Spleen (tissue), 11 donors: ENCODE results near the gene TGFBI. TPM values are rescaled to one million over a fixed set of nuclear protein-coding genes. Genes with fewer than 3 reads are reported as not detected.
A peak's percentile ranks its signal among the peaks of the same experiment; 100 is the strongest.

Source experiments
- DNase-seq: peaks from one replicate; pipeline ENCODE4 v3.0.0-alpha.2; 2020
- H3K27ac ChIP-seq, 8 donors: fragments of 200-600 bp; sonication (generic) in 7 of 8; 1 replicate in 4 of 8; 2 replicates in 4 of 8; pipeline versions ENCODE4 v1.5.0 to v1.8.0; 2016 to 2021; ENCODE audit warnings: inconsistent platforms in 4 of 8, mild to moderate bottlenecking in 4 of 8, moderate library complexity in 1 of 8
- H3K27me3 ChIP-seq, 7 donors: fragments of 200-600 bp; sonication (generic) in 6 of 7; replicated peaks in 1 of 7; 1 replicate in 4 of 7; 2 replicates in 3 of 7; pipeline versions ENCODE4 v1.5.0 to v1.8.0; 2016 to 2021; ENCODE audit warnings: inconsistent platforms in 3 of 7, mild to moderate bottlenecking in 1 of 7
- H3K36me3 ChIP-seq, 6 donors: fragments of 200-600 bp; sonication (generic) in 5 of 6; 1 replicate in 4 of 6; 2 replicates in 2 of 6; pipeline versions ENCODE4 v1.5.0 to v1.8.0; 2016 to 2021; ENCODE audit warnings: inconsistent platforms in 2 of 6
- H3K4me1 ChIP-seq, 6 donors: fragments of 200-600 bp; sonication (generic) in 5 of 6; 1 replicate in 3 of 6; 2 replicates in 3 of 6; pipeline versions ENCODE4 v1.5.0 to v1.8.0; 2016 to 2021; ENCODE audit warnings: inconsistent platforms in 3 of 6
- H3K4me3 ChIP-seq, 8 donors: fragments of 200-600 bp; sonication (generic) in 7 of 8; 1 replicate in 4 of 8; 2 replicates in 4 of 8; pipeline versions ENCODE4 v1.5.0 to v1.8.0; 2016 to 2021; ENCODE audit warnings: inconsistent platforms in 4 of 8, mild to moderate bottlenecking in 4 of 8, moderate library complexity in 2 of 8
- H3K9me3 ChIP-seq, 8 donors: fragments of 200-600 bp; sonication (generic) in 7 of 8; 1 replicate in 4 of 8; 2 replicates in 4 of 8; pipeline versions ENCODE4 v1.5.0 to v1.8.0; 2016 to 2021; ENCODE audit warnings: inconsistent platforms in 4 of 8
- POLR2A ChIP-seq, 3 donors: fragments of 450-650 bp; IDR thresholded peaks; one replicate each; pipeline ENCODE4 v1.5.1; 2017; ENCODE audit warnings: antibody characterized with exemption in 3 of 3, mild to moderate bottlenecking in 1 of 3
- POLR2AphosphoS5 ChIP-seq, 3 donors: sonication (generic); formaldehyde crosslinking; IDR thresholded peaks; one replicate each; pipeline ENCODE4 v1.5.1; 2017; ENCODE audit warnings: antibody characterized with exemption in 3 of 3
- WGBS, 5 donors: extraction: QIAGEN DNeasy Blood & Tissue Kit in 3 of 5; methylation state at CpG; one replicate each; pipeline versions ENCODE4 v1.1.5 to v1.1.7; 2013 to 2018; 5-methylcytosine and 5-hydroxymethylcytosine counted together
- intact Hi-C: fragments of 100-400 bp; cut with DNase I; formaldehyde crosslinking; loops from one replicate; pipeline ENCODE4 v1.15.0; 2023; ENCODE audit warnings: low total_unique reads
- polyA plus RNA-seq, 3 donors: library from polyadenylated mRNA; stranded (reverse); fragments of 200-250 nt; gene quantifications; one replicate each; pipeline ENCODE4 v1.2.1, GENCODE V29; 2013
- total RNA-seq, 7 donors: library from RNA; depleted of rRNA in 3 of 7; stranded (reverse); fragments of >200 nt in 3 of 7; fragmentation: NEBNext Ultra II Directional in 4 of 7; extraction: Animal tissue kit (Norgen Biotek cat#: 25700) in 4 of 7; gene quantifications; one replicate each; pipeline versions ENCODE4 v1.1.0 to v1.2.1, GENCODE V29; 2016 to 2021
- TF ChIP-seq, protein P1 (sequence below), 11 experiments: fragments of 200-600 bp in 7 of 11; fragments of 450-650 bp in 4 of 11; sonication (generic) in 4 of 11; IDR thresholded peaks in 8 of 11; conservative IDR thresholded peaks in 3 of 11; 1 replicate in 7 of 11; 2 replicates in 4 of 11; pipeline versions ENCODE4 v1.4.0 to v1.8.0; 2016 to 2021; ENCODE audit warnings: antibody characterized with exemption in 11 of 11, inconsistent platforms in 4 of 11, mild to moderate bottlenecking in 1 of 11
- donor health status: healthy with polysubstance abuse.
- donor health status: DM: no; HTN: no; CAD: no; lungs with moderate emphysema.
- donor health status: DM: no; HTN: no; CAD: no.
- donor health status: Bipolar disorder and iron deficiency.
- donor health status: healthy.
- donor health status: DM: no; HTN: no; CAD: no.
- donor health status: DM: yes; HTN: yes; CAD: no.

The TGFBI gene
- total and polyA plus RNA-seq, 10 donors = 31.0 to 214 (median 149) TPM

GRCh38 chr5:136061630-136062365 lies 33.0 kb downstream of the TGFBI start:
- H3K27ac ChIP-seq = no peak overlapping the region
- no peaks in the 10 kb centered on the region for H3K27me3 ChIP-seq
- peaks cover 0 to 60% (median 7%) of the 10 kb centered on the region in 6 donors for H3K36me3 ChIP-seq
- intact Hi-C loops = no loop called here
- TF ChIP-seq, protein P1, sequence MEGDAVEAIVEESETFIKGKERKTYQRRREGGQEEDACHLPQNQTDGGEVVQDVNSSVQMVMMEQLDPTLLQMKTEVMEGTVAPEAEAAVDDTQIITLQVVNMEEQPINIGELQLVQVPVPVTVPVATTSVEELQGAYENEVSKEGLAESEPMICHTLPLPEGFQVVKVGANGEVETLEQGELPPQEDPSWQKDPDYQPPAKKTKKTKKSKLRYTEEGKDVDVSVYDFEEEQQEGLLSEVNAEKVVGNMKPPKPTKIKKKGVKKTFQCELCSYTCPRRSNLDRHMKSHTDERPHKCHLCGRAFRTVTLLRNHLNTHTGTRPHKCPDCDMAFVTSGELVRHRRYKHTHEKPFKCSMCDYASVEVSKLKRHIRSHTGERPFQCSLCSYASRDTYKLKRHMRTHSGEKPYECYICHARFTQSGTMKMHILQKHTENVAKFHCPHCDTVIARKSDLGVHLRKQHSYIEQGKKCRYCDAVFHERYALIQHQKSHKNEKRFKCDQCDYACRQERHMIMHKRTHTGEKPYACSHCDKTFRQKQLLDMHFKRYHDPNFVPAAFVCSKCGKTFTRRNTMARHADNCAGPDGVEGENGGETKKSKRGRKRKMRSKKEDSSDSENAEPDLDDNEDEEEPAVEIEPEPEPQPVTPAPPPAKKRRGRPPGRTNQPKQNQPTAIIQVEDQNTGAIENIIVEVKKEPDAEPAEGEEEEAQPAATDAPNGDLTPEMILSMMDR (IDR thresholded peaks at IDR 0.05 in 8 of 11, conservative IDR thresholded peaks at IDR 0.05 in 3 of 11) = no peak
- no peak for TF ChIP-seq POLR2A (IDR thresholded peaks at IDR 0.05)
- no peak for TF ChIP-seq POLR2AphosphoS5 (IDR thresholded peaks at IDR 0.05)
- 86 to 94% (median 91%) methylated on average over 5 to 6 of the region's 6 CpGs for WGBS, 5 donors
- no peak for DNase-seq
- no peak overlapping the region for H3K4me3 ChIP-seq
- peaks cover 0 to 11% (median 5%) of the 10 kb centered on the region in 6 donors for H3K4me1 ChIP-seq
- H3K9me3 ChIP-seq = no peaks in the 10 kb centered on the region

- Histone ChIP-seq H3K27me3 (no peaks in the 10 kb centered on the region), H3K27ac (no peak overlapping the region), H3K9me3 (no peaks in the 10 kb centered on the region), H3K4me3 (no peak overlapping the region), H3K36me3 (peaks cover 0 to 56% (median 7%) of the 10 kb centered on the region in 6 donors), H3K4me1 (peaks cover 0 to 9% (median 3%) of the 10 kb centered on the region in 6 donors)
- no peak for DNase-seq
- WGBS, 5 donors = 74 to 82% (median 78%) methylated on average over 6 of the region's 6 CpGs
- TF ChIP-seq POLR2AphosphoS5 (IDR thresholded peaks at IDR 0.05) = no peak
- TF ChIP-seq, protein P1 (IDR thresholded peaks at IDR 0.05 in 8 of 11, conservative IDR thresholded peaks at IDR 0.05 in 3 of 11) = peak in 6 of 11 experiments; percentile 27 to 50 (median 41)
- intact Hi-C loops = no loop called here
Measured at GRCh38 chr5:136062366-136063274, 33.8 kb downstream of the TGFBI start.

DNA sequence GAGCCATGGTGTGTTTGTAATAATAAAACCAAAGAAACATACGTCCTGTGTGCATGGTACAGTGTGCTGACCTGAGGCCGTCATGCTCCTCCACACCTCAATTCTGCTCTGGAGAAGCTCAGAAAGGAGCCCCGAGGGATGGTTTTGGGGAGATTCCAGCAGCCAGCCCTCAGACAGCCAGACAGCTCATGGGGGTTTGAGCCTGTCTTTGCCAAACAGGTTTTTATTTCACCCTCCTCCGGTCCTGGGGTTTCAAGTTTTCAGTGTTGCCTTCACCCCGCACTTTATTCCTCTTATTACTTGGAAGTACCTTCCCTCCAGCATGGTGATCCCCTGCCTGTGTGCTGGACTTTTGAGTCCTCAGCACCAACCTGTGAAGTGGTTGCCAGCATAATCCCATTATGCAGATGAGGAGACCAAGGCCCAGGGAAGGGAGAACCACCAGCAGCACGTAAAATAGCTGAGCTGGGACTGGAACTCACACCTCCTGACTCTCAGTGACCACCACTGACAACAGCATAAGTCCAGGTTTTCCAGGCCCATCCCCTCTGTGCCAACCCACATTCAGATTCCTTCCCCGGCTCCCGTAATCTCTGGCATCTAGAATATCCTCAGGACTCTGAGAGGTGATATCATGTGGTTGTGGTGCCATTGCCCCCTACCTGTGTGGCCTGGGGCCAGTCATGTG lies 35.1 kb downstream of the TGFBI start:
- Histone ChIP-seq H3K4me1 (peaks cover 0 to 7% (median 0%) of the 10 kb centered on the region in 6 donors), H3K4me3 (no peak overlapping the region), H3K36me3 (peaks cover 0 to 49% (median 7%) of the 10 kb centered on the region in 6 donors), H3K9me3 (peaks cover 0 to 4% (median 0%) of the 10 kb centered on the region in 8 donors), H3K27me3 (no peaks in the 10 kb centered on the region), H3K27ac (no peak overlapping the region)
- 86 to 96% (median 90%) methylated on average over 8 of the region's 8 CpGs for WGBS, 5 donors
- TF ChIP-seq POLR2A (IDR thresholded peaks at IDR 0.05) (no peak), POLR2AphosphoS5 (IDR thresholded peaks at IDR 0.05) (no peak)
- TF ChIP-seq, protein P1 (IDR thresholded peaks at IDR 0.05 in 8 of 11, conservative IDR thresholded peaks at IDR 0.05 in 3 of 11) = no peak
- intact Hi-C loops = no loop called here
- no peak for DNase-seq
